GM19455 (cell line): ENCODE results near the gene CCL8.

ENCODE experiments used
- ATAC-seq: cut with Tn5 transposase; IDR thresholded peaks from one replicate; pipeline ENCODE4 v1.9.1; 2021; ENCODE audit not compliant: unreplicated experiment

The CCL8 gene

GRCh38 chr17:34319039-34319483, at the start of gene CCL8:
Gene CCL8, plus strand, starts transcription at chr17:34319435. Its CDS starts 67 bp downstream, at chr17:34319502.
- ATAC-seq, result no peak

- ATAC-seq, result no peak
These were observed 49.3 kb upstream of the CCL8 start, which contains the start of gene CCL7 for GRCh38 chr17:34269969-34270368. Gene CCL7, plus strand, starts transcription at chr17:34270221. Its CDS starts 70 bp downstream, at chr17:34270291.

- no peak for ATAC-seq
These were observed 43.4 kb upstream of the CCL8 start for GRCh38 chr17:34275881-34276280.

GRCh38 chr17:34276826-34277225, 42.4 kb upstream of the CCL8 start:
- no peak for ATAC-seq

- ATAC-seq, result no peak
These were observed 35.7 kb upstream of the CCL8 start for GRCh38 chr17:34283571-34283970.

- ATAC-seq, result no peak
These were observed 33.9 kb upstream of the CCL8 start, which contains the start of gene CCL11 for GRCh38 chr17:34285286-34285792. Gene CCL11, plus strand, starts transcription at chr17:34285742. Its CDS starts 67 bp downstream, at chr17:34285809.

GRCh38 chr17:34287875-34288274, 31.4 kb upstream of the CCL8 start:
- no peak for ATAC-seq

- ATAC-seq, result no peak
These were observed 28.6 kb upstream of the CCL8 start for GRCh38 chr17:34290586-34290985.

GRCh38 chr17:34291721-34292348, 27.4 kb upstream of the CCL8 start:
- ATAC-seq, result no peak

GRCh38 chr17:34299027-34299426, 20.2 kb upstream of the CCL8 start:
- ATAC-seq, result no peak

GRCh38 chr17:34299956-34300577, 19.2 kb upstream of the CCL8 start:
- no peak for ATAC-seq

- ATAC-seq, result no peak
These were observed 18.4 kb upstream of the CCL8 start for GRCh38 chr17:34300652-34301370.

- no peak for ATAC-seq
These were observed 17.2 kb upstream of the CCL8 start for GRCh38 chr17:34301986-34302385.

- ATAC-seq, result no peak
These were observed 16.6 kb upstream of the CCL8 start for GRCh38 chr17:34302636-34303035.

- no peak for ATAC-seq
These were observed 15.6 kb upstream of the CCL8 start for GRCh38 chr17:34303606-34304005.

GRCh38 chr17:34305061-34305460, 14.2 kb upstream of the CCL8 start:
- ATAC-seq, result no peak

- no peak for ATAC-seq
These were observed 13.6 kb upstream of the CCL8 start for GRCh38 chr17:34305606-34306005.

GRCh38 chr17:34306466-34306865, 12.8 kb upstream of the CCL8 start:
- ATAC-seq, result no peak

GRCh38 chr17:34307110-34307509, 12.1 kb upstream of the CCL8 start:
- no peak for ATAC-seq

- no peak for ATAC-seq
These were observed 10.9 kb upstream of the CCL8 start for GRCh38 chr17:34308371-34308770.

- ATAC-seq, result no peak
These were observed 7.9 kb upstream of the CCL8 start for GRCh38 chr17:34311291-34311690.

- no peak for ATAC-seq
These were observed 7.2 kb upstream of the CCL8 start for GRCh38 chr17:34312080-34312479.
